NCI-H146 (cell line): ENCODE data around the gene WT1.

ENCODE experiments used
- DNase-seq: peaks from one replicate; lab custom pipeline; 2025; lab: John Stamatoyannopoulos, UW

Gene WT1

GRCh38 chr11:32438346-32438865, 3.1 kb upstream of the WT1 start:
- DNase-seq: no peak

GRCh38 chr11:32437495-32438345, 2.4 kb upstream of the WT1 start:
- no peak for DNase-seq

- no peak for DNase-seq
These were observed 1.6 kb upstream of the WT1 start for GRCh38 chr11:32436751-32437494.

GRCh38 chr11:32435942-32436750, 807 bp upstream of the WT1 start:
- no peak for DNase-seq

GRCh38 chr11:32435152-32435480, 223 bp downstream of the WT1 start:
- DNase-seq: no peak

GRCh38 chr11:32434356-32435151, 785 bp downstream of the WT1 start:
- no peak for DNase-seq

GRCh38 chr11:32433914-32434355, 1.4 kb downstream of the WT1 start:
- DNase-seq: no peak

GRCh38 chr11:32433101-32433913, 2.0 kb downstream of the WT1 start:
- no peak for DNase-seq

GRCh38 chr11:32432565-32432964, 2.8 kb downstream of the WT1 start:
- no peak for DNase-seq

GRCh38 chr11:32430568-32431381, 4.6 kb downstream of the WT1 start:
- no peak for DNase-seq

- no peak for DNase-seq
These were observed 5.9 kb downstream of the WT1 start for GRCh38 chr11:32429477-32429876.

GRCh38 chr11:32428665-32429303, 6.6 kb downstream of the WT1 start:
- DNase-seq: no peak

GRCh38 chr11:32427935-32428664, 7.2 kb downstream of the WT1 start:
- DNase-seq: no peak

- DNase-seq: no peak
These were observed 7.8 kb downstream of the WT1 start for GRCh38 chr11:32427616-32427934.

- no peak for DNase-seq
These were observed 8.3 kb downstream of the WT1 start for GRCh38 chr11:32426819-32427615.

- no peak for DNase-seq
These were observed 9.1 kb downstream of the WT1 start for GRCh38 chr11:32426192-32426591.

- no peak for DNase-seq
These were observed 9.6 kb downstream of the WT1 start for GRCh38 chr11:32425761-32426160.

- DNase-seq: no peak
These were observed 12.8 kb downstream of the WT1 start for GRCh38 chr11:32422545-32422944.
